Measurements from ENCODE around the gene SENP1. TPM values are rescaled to one million over a fixed set of nuclear protein-coding genes. Genes with fewer than 3 reads are reported as not detected.

SENP1 gene
- total and polyA plus RNA-seq, 2 donors (not counting 3 experiments of a cell fraction or from before 2014, with no cell fraction given) = 9.9 to 20.5 TPM

GRCh38 chr12:48070731-48071130 is 35.1 kb downstream of the SENP1 start:
- Histone ChIP-seq H3K27ac (ENCODE audit: insufficient read depth, low read depth, low read length) (no peak overlapping the region), H3K4me2 (ENCODE audit: insufficient read depth, low read length) (no peak overlapping the region), H3K9me1 (replicated peaks; ENCODE audit: control insufficient read depth, extremely low read depth, insufficient read depth, low read length) (no peaks in the 10 kb centered on the region), H3K36me3 (ENCODE audit: control insufficient read depth in 2 of 2, extremely low read depth in 1 of 2, insufficient read depth in 2 of 2, low read length in 2 of 2) (peaks cover 4 to 5% of the 10 kb centered on the region in 2 experiments), H3K9me3 (replicated peaks; ENCODE audit: control insufficient read depth, insufficient read depth, low read length) (no peaks in the 10 kb centered on the region), H3K9ac (replicated peaks; ENCODE audit: extremely low read depth, insufficient read depth, low read length) (no peak overlapping the region), H2AFZ (ENCODE audit: low read depth, low read length) (no peak overlapping the region), H3K79me2 (ENCODE audit: control insufficient read depth, insufficient read depth, low read length) (no peaks in the 10 kb centered on the region), H3K4me3 (replicated peaks in 1 of 3; ENCODE audit: insufficient read depth in 1 of 3, low read depth in 1 of 3, low read length in 3 of 3) (no peak overlapping the region), H3K27me3 (ENCODE audit: control insufficient read depth in 2 of 2, insufficient read depth in 2 of 2, low read length in 2 of 2) (no peaks in the 10 kb centered on the region), H4K20me1 (replicated peaks; ENCODE audit: control insufficient read depth, extremely low read depth, insufficient read depth, low read length) (no peaks in the 10 kb centered on the region), H3K4me1 (ENCODE audit: control insufficient read depth, extremely low read depth, insufficient read depth, low read length) (no peaks in the 10 kb centered on the region)
- no TSS peak for BruUV-seq (replicated peaks)
- ChIA-PET CTCF (interaction anchor here (1.2 to 1.9 kb wide), 2 partner anchors 13 to 121 kb away, joined by 3 to 5 read pairs; no protein-coding TSS in a partner anchor), POLR2A (no interaction called here)
- TF ChIP-seq MYC (IDR thresholded peaks at IDR 0.05; ENCODE audit: low read depth, low read length) (no peak), JUN (IDR thresholded peaks at IDR 0.05; ENCODE audit: borderline replicate concordance, insufficient read depth, insufficient read length, low read depth) (no peak), EZH2 (IDR thresholded peaks at IDR 0.05; ENCODE audit: borderline replicate concordance, low read depth, low read length, severe bottlenecking) (no peak), POLR2AphosphoS5 (IDR thresholded peaks at IDR 0.05; ENCODE audit: insufficient read depth, low read depth, low read length) (no peak), CTCF (IDR thresholded peaks at IDR 0.05; ENCODE audit: extremely low read depth in 1 of 2, insufficient read depth in 1 of 2, low read depth in 1 of 2, low read length in 2 of 2) (no peak), FOS (IDR thresholded peaks at IDR 0.05; ENCODE audit: borderline replicate concordance, insufficient read depth, low read length) (no peak), GATA2 (IDR thresholded peaks at IDR 0.05; ENCODE audit: insufficient read depth, insufficient read length, low read depth, low read length) (no peak)
- intact Hi-C loops (cut with micrococcal nuclease) = no loop called here
- FAIRE-seq (no peak), DNase-seq (ENCODE audit: low read depth, low spot score) (no peak)
- dilution Hi-C loops (cut with MboI; ENCODE audit: extremely low pct_ligation_motif_present, low sequenced_read_pairs) = no loop called here
